RWPE1 (cell line): ENCODE data around the gene KRIT1.

Source experiments
- CTCF ChIA-PET: fragments of 350-600 bp; sonication (Branson Sonifier 250); formaldehyde crosslinking; extraction: SDS; loops from one replicate; lab custom pipeline; 2021; lab: Yijun Ruan, JAX
- POLR2A ChIA-PET: fragments of 400-600 bp; formaldehyde crosslinking; extraction: SDS; loops from one replicate; lab custom pipeline; 2020; ENCODE audit warnings: antibody characterized with exemption; ENCODE audit not compliant: low non-redundant PET; lab: Yijun Ruan, JAX
- DNase-seq: peaks from one replicate; pipeline ENCODE4 v3.0.0; 2012; ENCODE audit warnings: low spot score
- H3K27ac ChIP-seq: fragments of 450-650 bp; 2 replicates; pipeline ENCODE4 v1.5.1; 2017
- CTCF ChIP-seq: fragments of 450-650 bp; conservative IDR thresholded peaks from 2 replicates; pipeline ENCODE4 v1.5.1; 2017; ENCODE audit warnings: low read depth, mild to moderate bottlenecking

KRIT1 gene

GRCh38 chr7:92282221-92282814 lies 36.6 kb upstream of the KRIT1 start:
- no peak for DNase-seq
- ChIA-PET POLR2A (no interaction called here), CTCF (no interaction called here)
- H3K27ac ChIP-seq = no peak overlapping the region
- no peak for TF ChIP-seq CTCF

- no peak overlapping the region for H3K27ac ChIP-seq
- CTCF ChIA-PET = interaction anchor here (0.6 kb wide), 1 partner anchor 759 kb away, joined by 3 read pairs; no protein-coding TSS in a partner anchor
- no peak for TF ChIP-seq CTCF
- DNase-seq = no peak
- POLR2A ChIA-PET = no interaction called here
Measured at GRCh38 chr7:92281031-92281430, 35.3 kb upstream of the KRIT1 start.

GRCh38 chr7:92279396-92280031 lies 33.8 kb upstream of the KRIT1 start:
- H3K27ac ChIP-seq = no peak overlapping the region
- no peak for TF ChIP-seq CTCF
- ChIA-PET CTCF (no interaction called here), POLR2A (no interaction called here)
- DNase-seq = no peak

- no peak for DNase-seq
- no peak overlapping the region for H3K27ac ChIP-seq
- CTCF ChIA-PET = no interaction called here
- TF ChIP-seq CTCF = no peak
- POLR2A ChIA-PET = no interaction called here
Measured at GRCh38 chr7:92276460-92276864, 30.7 kb upstream of the KRIT1 start.

- POLR2A ChIA-PET = no interaction called here
- CTCF ChIA-PET = interaction anchor here (0.6 kb wide), 1 partner anchor 299 kb away, joined by 3 read pairs; no protein-coding TSS in a partner anchor
- no peak overlapping the region for H3K27ac ChIP-seq
- no peak for DNase-seq
- TF ChIP-seq CTCF = no peak
Measured at GRCh38 chr7:92275327-92275726, 29.6 kb upstream of the KRIT1 start.

- no peak for DNase-seq
- H3K27ac ChIP-seq = no peak overlapping the region
- no peak for TF ChIP-seq CTCF
- CTCF ChIA-PET = no interaction called here
- POLR2A ChIA-PET = no interaction called here
Measured at GRCh38 chr7:92268921-92269320, 23.2 kb upstream of the KRIT1 start.
